ENCODE measurements around the gene MAGEA9B. TPM values are rescaled to one million over a fixed set of nuclear protein-coding genes. Genes with fewer than 3 reads are reported as not detected.
"Not testable (repeated sequence)": the region's sequence is repeated elsewhere in the genome, so short reads cannot be mapped to it uniquely, and the experiment has no call there.

Gene MAGEA9B
- total RNA-seq, 2 donors from 2014 or later: not detected

- no peak overlapping the region for H3K4me3 Mint-ChIP-seq
These were observed 41.0 kb upstream of the MAGEA9B start for GRCh38 chrX:149628280-149628679.

GRCh38 chrX:149626829-149627228 lies 39.6 kb upstream of the MAGEA9B start:
- not testable (repeated sequence) for H3K9me3 ChIP-seq (ENCODE audit: control insufficient read depth, low read length); H3K9ac ChIP-seq (ENCODE audit: extremely low read depth, low read length, poor library complexity, severe bottlenecking); H3K27me3 ChIP-seq (ENCODE audit: control insufficient read depth, insufficient read depth, low read length, poor library complexity, severe bottlenecking); H3K27me3 Mint-ChIP-seq (ENCODE audit: insufficient read depth); H3K27ac ChIP-seq (ENCODE audit: low read depth, low read length); H3K36me3 Mint-ChIP-seq (ENCODE audit: low read depth); H3K4me1 ChIP-seq (ENCODE audit: control insufficient read depth, insufficient read depth, low read length)
- Histone ChIP-seq H3K36me3 (ENCODE audit: control insufficient read depth, insufficient read depth, low read length) (peaks cover 20% of the 10 kb centered on the region), H3K4me3 (ENCODE audit: low read length) (peak overlapping the region; percentile 64)
- Mint-ChIP-seq H3K4me3 (peak overlapping the region; percentile 41), H3K9me3 (peaks cover 66% of the 10 kb centered on the region), H3K27ac (peak overlapping the region; percentile 80), H3K4me1 (peaks cover 50% of the 10 kb centered on the region)
- DNase-seq: peak; percentile 64
- WGBS, 2 experiments (ENCODE audit: insufficient coverage in 1 of 2, insufficient read length in 1 of 2): 49 to 100% methylated on average over 1 to 5 of the region's 8 CpGs

More at GRCh38 chrX:149628280-149628679, 41.0 kb upstream of the MAGEA9B start:
- H3K4me3 ChIP-seq (ENCODE audit: low read length): peak overlapping the region; percentile 96
- H3K27me3 Mint-ChIP-seq (ENCODE audit: insufficient read depth): peaks cover 14% of the 10 kb centered on the region
- no peak for TF ChIP-seq CTCF (conservative IDR thresholded peaks at IDR 0.05)
- no peaks in the 10 kb centered on the region for H3K9me3 ChIP-seq (ENCODE audit: control insufficient read depth, low read length)
- no peak overlapping the region for H3K9ac ChIP-seq (ENCODE audit: extremely low read depth, low read length, poor library complexity, severe bottlenecking)
- WGBS, 2 experiments (ENCODE audit: insufficient coverage in 1 of 2, insufficient read length in 1 of 2): 89 to 100% methylated on average over 1 to 3 of the region's 3 CpGs
- H3K4me1 ChIP-seq (ENCODE audit: control insufficient read depth, insufficient read depth, low read length): peaks cover 4% of the 10 kb centered on the region
- H3K9me3 Mint-ChIP-seq: peaks cover 70% of the 10 kb centered on the region
- no peak for DNase-seq
- no peaks in the 10 kb centered on the region for H3K36me3 Mint-ChIP-seq (ENCODE audit: low read depth)
- H3K4me1 Mint-ChIP-seq: peaks cover 50% of the 10 kb centered on the region
- H3K27me3 ChIP-seq (ENCODE audit: control insufficient read depth, insufficient read depth, low read length, poor library complexity, severe bottlenecking): no peaks in the 10 kb centered on the region
- peaks cover 17% of the 10 kb centered on the region for H3K36me3 ChIP-seq (ENCODE audit: control insufficient read depth, insufficient read depth, low read length)
- H3K27ac ChIP-seq (ENCODE audit: low read depth, low read length): no peak overlapping the region
- H3K27ac Mint-ChIP-seq: no peak overlapping the region

GRCh38 chrX:149619662-149620061 lies 32.4 kb upstream of the MAGEA9B start:
- H3K36me3 ChIP-seq (ENCODE audit: control insufficient read depth, insufficient read depth, low read length): peaks cover 20% of the 10 kb centered on the region
- WGBS, 2 experiments (ENCODE audit: insufficient coverage in 1 of 2, insufficient read length in 1 of 2): no CpG with 5 or more reads among the region's 1 CpG
- not testable (repeated sequence) for H3K9me3 ChIP-seq (ENCODE audit: control insufficient read depth, low read length); H3K9ac ChIP-seq (ENCODE audit: extremely low read depth, low read length, poor library complexity, severe bottlenecking); H3K27ac Mint-ChIP-seq; H3K27me3 Mint-ChIP-seq (ENCODE audit: insufficient read depth); H3K4me1 ChIP-seq (ENCODE audit: control insufficient read depth, insufficient read depth, low read length); H3K27me3 ChIP-seq (ENCODE audit: control insufficient read depth, insufficient read depth, low read length, poor library complexity, severe bottlenecking); DNase-seq; H3K4me1 Mint-ChIP-seq; H3K4me3 ChIP-seq (ENCODE audit: low read length); H3K27ac ChIP-seq (ENCODE audit: low read depth, low read length); H3K4me3 Mint-ChIP-seq
- peaks cover 38% of the 10 kb centered on the region for H3K9me3 Mint-ChIP-seq
- H3K36me3 Mint-ChIP-seq (ENCODE audit: low read depth): peaks cover 12% of the 10 kb centered on the region

- H3K27ac Mint-ChIP-seq: no peak overlapping the region
- H3K4me1 Mint-ChIP-seq: peaks cover 2% of the 10 kb centered on the region
- H3K36me3 ChIP-seq (ENCODE audit: control insufficient read depth, insufficient read depth, low read length): peaks cover 20% of the 10 kb centered on the region
- no peak overlapping the region for H3K4me3 ChIP-seq (ENCODE audit: low read length)
- H3K36me3 Mint-ChIP-seq (ENCODE audit: low read depth): peaks cover 12% of the 10 kb centered on the region
- H3K9me3 Mint-ChIP-seq: peaks cover 39% of the 10 kb centered on the region
- H3K9me3 ChIP-seq (ENCODE audit: control insufficient read depth, low read length): no peaks in the 10 kb centered on the region
- DNase-seq: no peak
- no peak for TF ChIP-seq CTCF (conservative IDR thresholded peaks at IDR 0.05)
- peaks cover 4% of the 10 kb centered on the region for H3K4me1 ChIP-seq (ENCODE audit: control insufficient read depth, insufficient read depth, low read length)
- no peak overlapping the region for H3K27ac ChIP-seq (ENCODE audit: low read depth, low read length)
- 100% methylated on average over 1 of the region's 3 CpGs for WGBS, 2 experiments (ENCODE audit: insufficient coverage in 1 of 2, insufficient read length in 1 of 2)
- H3K4me3 Mint-ChIP-seq: no peak overlapping the region
- H3K27me3 ChIP-seq (ENCODE audit: control insufficient read depth, insufficient read depth, low read length, poor library complexity, severe bottlenecking): no peaks in the 10 kb centered on the region
- no peaks in the 10 kb centered on the region for H3K27me3 Mint-ChIP-seq (ENCODE audit: insufficient read depth)
- no peak overlapping the region for H3K9ac ChIP-seq (ENCODE audit: extremely low read depth, low read length, poor library complexity, severe bottlenecking)
These were observed 31.6 kb upstream of the MAGEA9B start for GRCh38 chrX:149618871-149619270.

Measured in endodermal cell (in vitro differentiated cells).